Measurements from ENCODE around the gene CTAGE1.

Gene CTAGE1

DNA sequence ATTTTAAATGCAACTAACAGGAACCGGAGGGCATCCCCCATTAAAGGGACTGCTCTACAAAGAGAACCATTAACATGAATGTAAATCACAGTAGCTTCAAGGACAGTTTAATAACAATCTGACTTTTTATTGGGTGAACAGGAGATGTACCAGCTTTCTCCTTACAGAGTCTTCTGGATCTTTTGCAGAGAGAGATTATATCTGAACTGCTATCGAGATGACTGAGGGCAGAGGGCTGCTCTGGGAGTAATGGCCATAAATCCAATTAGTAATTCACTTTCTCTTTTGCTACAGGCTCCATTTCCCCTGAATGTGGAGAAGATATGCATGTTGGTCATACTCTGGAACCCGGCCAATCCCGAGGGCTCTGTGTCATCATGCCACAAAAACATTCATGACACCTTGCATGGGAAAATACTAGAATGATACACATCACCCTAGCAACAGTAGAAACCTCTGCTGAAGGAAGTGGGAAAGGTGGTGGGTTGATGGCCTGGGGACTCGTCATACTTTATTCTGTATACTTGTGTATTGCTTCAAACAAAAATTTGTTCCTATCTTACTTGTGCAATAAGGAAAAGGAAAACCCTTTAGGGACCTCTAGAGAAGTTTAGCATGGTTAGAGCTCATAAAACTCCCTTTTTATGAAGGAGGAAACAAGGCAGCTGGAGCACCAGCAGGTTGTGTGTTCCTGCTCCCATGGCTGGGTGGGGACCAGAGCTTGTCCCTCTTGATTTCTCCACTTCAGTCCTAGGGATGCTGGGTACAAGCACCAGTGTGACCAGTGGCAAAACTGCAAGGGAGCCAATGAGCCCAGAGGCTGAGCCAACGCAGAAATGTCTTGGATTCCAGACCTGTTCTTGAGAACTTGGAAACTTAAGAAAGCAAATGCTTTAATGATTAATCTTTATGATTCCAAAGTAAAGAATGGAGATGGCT lies 26.0 kb downstream of the CTAGE1 start:
- DNase-seq (ENCODE audit: low spot score) = peak; percentile 11

DNA sequence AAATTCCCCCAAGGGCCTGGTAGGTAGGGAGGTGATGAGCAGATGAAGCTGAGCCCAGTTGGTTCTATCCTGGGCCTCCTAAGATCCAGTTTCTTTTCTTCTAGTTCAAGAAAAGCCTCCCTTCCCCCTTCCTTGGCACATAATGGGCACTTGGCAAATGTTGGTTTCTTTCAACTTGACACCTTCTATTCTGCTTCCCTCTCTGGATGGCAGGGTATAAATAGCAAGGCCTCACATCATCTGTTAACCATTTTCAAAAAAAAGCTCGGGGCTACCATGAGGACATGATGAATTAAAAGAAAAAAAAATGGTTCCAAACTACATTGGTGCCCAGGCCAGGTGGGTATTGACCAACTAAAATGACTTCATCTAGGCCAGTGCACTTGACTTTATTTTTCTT lies 29.9 kb downstream of the CTAGE1 start:
- no peak for DNase-seq (ENCODE audit: low spot score)

DNA sequence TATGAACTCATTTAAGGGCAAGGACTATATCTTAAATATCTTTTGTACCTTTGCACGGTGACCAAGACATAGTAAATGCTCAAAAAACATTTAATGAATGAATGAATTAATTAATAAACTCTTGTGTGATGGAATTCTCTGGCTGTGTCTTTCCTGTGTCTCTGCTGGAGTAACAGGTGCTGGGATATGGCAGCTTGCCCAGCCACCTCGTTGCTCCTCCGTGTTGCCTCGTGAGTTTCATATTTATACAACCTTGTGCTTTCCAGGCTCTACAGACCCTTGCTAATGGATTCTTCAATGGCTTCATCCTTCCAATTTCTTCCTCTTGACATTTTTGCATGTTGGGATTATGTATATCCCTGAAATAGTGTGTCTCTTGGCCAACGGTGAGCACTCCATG lies 30.4 kb downstream of the CTAGE1 start:
- no peak for DNase-seq (ENCODE audit: low spot score)

DNA sequence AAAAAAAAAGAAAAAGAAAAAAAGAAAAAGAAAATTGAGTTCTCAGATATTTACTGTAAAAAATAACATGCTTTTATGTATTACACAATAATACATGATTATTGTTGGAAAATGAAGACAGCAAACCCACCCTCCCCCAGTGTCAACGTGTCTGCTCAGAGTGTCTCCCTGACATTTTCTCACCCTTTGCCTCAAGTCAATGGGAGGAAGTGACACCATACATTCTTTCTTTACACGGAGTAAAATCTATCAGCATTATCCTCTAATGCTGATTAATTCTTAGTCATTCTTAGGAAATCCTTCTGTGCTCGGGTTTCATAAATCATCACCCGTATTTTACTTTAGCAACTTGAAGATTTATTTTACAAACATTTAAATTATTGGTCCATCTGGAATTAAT lies 32.0 kb downstream of the CTAGE1 start:
- DNase-seq (ENCODE audit: low spot score) = no peak

DNA sequence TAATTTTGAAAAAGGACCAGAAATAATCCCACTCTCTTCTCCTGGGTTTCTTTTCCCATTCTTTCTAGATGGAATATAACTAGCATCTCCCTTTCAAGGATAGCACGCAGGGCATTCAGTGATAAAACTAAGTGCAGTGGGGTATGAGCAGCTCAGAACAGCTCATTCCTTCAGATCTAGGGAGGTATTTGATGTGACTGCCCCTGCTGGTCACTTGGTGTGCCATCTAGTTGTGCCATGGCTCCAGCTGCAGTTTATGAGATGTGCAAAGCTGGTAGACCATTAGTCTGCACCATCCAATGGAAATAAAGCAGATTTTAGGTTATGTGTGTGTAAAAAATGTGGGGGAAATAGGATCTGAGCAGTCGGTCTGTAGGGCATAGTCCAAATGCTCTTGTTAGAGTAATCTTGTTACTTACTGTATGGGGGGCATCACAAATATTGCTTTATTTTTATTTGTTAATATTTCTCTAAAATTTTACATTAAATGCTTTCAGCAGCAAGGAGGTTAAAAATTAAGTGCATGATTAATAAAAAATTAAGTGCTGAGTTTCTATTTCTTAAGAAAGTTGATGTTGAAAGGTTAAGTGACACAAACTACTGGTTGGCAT lies 38.9 kb downstream of the CTAGE1 start:
- no peak for DNase-seq (ENCODE audit: low spot score)

DNA sequence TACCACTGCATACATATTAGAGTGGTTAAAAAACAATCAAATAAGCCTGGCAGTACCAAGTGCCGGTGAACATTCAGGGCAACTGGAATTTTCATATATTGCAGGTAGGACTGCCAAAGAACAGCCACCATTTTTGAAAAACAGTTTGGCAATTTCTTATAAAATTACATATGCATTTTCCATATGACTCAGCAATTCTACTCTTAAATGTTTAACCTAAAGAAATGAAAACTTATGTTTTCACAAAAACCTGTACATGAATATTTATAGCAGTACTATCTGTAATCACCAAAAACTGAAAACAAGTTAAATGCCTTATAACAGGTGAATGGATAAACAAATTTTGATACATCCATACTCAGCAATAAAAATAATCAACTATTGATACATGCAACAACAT lies 39.9 kb downstream of the CTAGE1 start:
- no peak for DNase-seq (ENCODE audit: low spot score)

DNA sequence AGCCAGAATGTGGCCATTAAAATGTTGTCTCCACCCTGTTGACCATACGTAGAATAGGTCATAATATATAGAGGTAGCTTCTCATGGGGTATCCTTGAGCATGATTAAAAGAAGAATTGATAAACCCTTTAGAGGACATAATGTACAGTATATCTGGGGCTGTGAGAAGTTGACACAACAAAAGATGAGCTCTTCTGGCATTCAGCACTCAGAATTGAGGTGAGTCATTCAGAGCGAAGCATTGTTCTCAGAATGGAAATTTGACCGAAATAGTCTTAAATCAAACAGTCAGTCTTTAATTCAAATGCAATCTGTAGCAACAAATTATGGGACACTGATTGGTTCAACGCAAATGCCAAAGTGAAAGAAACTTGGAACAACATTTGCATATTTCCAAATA lies 47.3 kb downstream of the CTAGE1 start:
- no peak for DNase-seq (ENCODE audit: low spot score)

DNA sequence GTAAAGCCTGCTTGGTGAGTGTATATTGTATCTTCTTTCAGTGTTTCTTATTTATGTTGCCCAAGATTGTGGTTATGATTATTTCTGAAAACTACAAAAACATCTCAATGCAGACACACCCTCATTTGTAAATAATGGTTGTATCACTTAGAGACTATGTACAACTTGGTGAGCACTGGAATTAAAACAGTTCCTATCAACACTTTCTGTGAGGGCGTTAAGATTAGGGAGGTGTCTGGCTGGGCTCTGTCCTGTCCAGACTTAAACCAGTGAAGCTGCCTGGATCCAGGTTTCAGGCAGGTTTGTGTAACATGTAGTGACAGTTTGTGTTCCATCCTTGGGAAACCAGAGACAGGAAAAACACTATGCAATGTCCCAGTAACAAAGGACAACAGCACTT lies 49.7 kb downstream of the CTAGE1 start:
- no peak for DNase-seq (ENCODE audit: low spot score)

DNA sequence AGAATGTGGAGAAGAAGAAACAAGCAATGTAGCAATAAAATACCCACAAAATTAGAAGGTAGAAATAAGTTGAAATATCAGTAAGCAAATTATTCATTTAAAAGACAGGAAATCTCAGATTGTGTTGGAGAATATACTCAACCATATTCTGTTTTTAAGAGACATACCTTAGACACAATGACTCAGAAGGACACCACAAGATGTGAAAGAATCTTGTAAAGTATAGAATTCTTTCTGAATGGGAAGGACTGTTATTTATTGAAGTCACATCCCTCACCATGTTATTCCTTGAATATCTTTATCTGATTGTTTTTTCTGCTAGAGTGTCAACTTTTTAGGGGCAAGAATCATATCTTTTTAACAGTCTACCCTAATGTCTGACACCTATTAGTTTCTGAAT lies 50.4 kb downstream of the CTAGE1 start:
- no peak for DNase-seq (ENCODE audit: low spot score)

DNA sequence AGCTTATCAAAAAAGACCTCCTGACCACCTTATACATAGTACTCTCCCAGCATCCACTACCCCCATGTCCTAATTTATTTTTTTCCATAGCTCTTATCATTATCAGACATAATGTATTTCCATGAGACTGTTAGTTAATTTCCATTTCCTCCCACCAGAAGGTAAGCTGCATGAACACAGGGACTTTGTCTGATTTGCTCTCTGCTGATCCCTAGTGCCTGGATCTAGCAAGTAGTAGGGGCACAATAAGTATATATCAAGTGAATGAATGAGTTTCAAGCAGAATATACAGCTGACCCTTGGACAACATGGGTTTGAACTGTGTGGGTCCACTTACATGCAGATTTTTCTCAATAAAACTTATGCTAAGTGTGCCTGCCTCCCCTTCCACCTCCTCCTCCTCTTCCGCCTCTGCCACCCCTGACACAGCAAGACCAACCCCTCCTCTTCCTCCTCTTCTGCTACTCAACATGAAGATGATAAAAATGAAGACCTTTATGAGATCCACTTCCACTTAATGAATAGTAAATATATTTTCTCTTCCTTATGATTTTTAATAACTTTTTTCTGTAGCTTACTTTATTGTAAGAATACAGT lies 53.8 kb downstream of the CTAGE1 start:
- DNase-seq (ENCODE audit: low spot score) = no peak

Data from CD4-positive, alpha-beta T cell treated with Interleukin-6 at 100 ng/mL for 8 hours (primary cell).